22Rv1 (cell line): Measurements from ENCODE around the gene LAMA2.

Experiments used
- CTCF ChIP-seq: fragments of 450-650 bp; IDR thresholded peaks from 2 replicates; pipeline ENCODE4 v1.5.1; 2017; ENCODE audit warnings: mild to moderate bottlenecking
- ZFX ChIP-seq: fragments of 450-650 bp; IDR thresholded peaks from 2 replicates; pipeline ENCODE4 v1.6.1; 2017; ENCODE audit warnings: antibody characterized with exemption, borderline replicate concordance

DNA sequence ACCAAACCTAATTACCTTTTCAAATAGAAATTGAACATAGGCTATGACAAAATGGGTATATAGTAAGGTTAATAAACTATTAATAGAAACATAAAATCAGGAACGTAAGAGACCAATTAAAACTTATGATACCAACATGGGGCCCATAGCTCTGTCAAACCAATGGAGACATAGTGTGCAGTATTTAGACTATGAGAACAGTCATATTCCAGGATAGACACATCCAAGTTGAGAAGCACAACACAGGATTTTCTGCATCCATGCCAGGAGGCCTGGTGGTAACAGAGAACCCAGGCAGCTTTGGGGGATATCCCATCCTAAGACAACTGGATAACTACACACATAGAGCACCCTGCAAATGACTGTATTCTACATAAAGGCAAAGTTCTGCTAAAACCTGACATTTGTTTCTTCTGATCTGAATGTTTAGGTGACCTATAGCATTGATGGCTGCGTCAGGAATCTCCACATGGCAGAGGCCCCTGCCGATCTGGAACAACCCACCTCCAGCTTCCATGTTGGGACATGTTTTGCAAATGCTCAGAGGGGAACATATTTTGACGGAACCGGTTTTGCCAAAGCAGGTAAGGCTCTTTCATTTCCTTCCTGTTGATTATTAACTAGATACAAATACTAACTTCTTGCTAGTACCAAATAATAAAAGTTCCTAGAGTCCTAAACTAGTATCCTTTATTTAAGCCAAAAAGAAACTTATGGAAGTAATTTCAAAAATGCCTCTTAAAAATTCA, 624.3 kb downstream of the LAMA2 start:
- TF ChIP-seq CTCF (no peak), ZFX (no peak)
